ENCODE results near the gene DEPP1. TPM values are rescaled to one million over a fixed set of nuclear protein-coding genes. Genes with fewer than 3 reads are reported as not detected.

The DEPP1 gene
- total and polyA plus RNA-seq, 2 of the 13 experiments (the other 11 are each of a cell fraction or from before 2014, with no cell fraction given), result 14.8 to 270 TPM

DNA sequence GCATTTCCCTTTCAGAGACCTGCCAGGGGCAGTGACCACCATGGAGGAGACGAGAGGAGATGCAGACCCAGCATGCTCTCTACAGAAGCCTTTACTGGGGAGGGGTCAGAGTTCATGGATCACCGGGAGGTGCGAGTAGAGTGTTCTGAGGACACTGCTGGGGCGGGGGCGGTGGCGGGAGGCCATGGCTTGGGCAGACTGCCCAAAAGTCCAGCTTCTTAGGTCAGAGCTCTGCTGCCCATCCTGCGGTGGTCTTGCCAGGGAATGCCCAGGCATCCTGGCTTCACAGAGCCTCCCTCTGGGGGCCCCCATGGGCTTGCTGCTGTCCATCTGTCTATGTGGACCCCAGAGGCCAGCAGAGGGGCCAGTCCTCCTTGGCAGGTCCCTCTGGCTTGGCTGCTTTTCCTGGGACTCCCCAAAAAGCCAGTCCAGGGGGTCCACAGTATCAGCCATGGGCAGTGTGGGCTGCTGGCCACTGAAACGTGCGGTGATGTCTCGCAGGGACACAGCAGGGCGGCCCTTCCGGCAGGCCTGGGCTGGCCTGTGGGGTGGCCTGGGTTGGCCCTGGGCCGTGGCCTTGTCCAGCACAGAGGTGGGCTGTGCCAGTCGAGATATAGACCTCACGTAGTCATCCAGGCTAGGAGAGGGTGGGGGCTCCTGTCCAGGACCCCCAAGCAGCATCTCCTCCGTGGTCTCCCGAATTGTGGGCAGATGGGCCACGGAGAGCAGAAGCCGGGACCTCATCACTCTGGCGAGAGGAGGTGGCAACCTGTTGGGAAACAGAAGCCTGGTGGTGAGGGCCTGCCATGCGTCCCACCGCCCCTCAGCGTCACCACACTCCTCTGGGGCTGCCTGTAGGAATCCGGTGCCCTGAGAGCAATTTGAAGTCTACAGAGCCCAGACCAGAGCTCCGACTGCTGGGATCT lies 1.1 kb downstream of the DEPP1 start (continued):
- TF ChIP-seq, protein P1, sequence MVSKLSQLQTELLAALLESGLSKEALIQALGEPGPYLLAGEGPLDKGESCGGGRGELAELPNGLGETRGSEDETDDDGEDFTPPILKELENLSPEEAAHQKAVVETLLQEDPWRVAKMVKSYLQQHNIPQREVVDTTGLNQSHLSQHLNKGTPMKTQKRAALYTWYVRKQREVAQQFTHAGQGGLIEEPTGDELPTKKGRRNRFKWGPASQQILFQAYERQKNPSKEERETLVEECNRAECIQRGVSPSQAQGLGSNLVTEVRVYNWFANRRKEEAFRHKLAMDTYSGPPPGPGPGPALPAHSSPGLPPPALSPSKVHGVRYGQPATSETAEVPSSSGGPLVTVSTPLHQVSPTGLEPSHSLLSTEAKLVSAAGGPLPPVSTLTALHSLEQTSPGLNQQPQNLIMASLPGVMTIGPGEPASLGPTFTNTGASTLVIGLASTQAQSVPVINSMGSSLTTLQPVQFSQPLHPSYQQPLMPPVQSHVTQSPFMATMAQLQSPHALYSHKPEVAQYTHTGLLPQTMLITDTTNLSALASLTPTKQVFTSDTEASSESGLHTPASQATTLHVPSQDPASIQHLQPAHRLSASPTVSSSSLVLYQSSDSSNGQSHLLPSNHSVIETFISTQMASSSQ (IDR thresholded peaks at IDR 0.05; ENCODE audit: low read depth), result no peak
- TF ChIP-seq, protein P1 (CRISPR knock-in tag; IDR thresholded peaks at IDR 0.05; ENCODE audit: borderline replicate concordance), result no peak; the same call in 1 of the 2 replicates
- TF ChIP-seq, protein P2, sequence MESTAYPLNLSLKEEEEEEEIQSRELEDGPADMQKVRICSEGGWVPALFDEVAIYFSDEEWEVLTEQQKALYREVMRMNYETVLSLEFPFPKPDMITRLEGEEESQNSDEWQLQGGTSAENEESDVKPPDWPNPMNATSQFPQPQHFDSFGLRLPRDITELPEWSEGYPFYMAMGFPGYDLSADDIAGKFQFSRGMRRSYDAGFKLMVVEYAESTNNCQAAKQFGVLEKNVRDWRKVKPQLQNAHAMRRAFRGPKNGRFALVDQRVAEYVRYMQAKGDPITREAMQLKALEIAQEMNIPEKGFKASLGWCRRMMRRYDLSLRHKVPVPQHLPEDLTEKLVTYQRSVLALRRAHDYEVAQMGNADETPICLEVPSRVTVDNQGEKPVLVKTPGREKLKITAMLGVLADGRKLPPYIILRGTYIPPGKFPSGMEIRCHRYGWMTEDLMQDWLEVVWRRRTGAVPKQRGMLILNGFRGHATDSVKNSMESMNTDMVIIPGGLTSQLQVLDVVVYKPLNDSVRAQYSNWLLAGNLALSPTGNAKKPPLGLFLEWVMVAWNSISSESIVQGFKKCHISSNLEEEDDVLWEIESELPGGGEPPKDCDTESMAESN (CRISPR knock-in tag; conservative IDR thresholded peaks at IDR 0.05), result peak; percentile 83
- TF ChIP-seq ZC3H4 (CRISPR knock-in tag; IDR thresholded peaks at IDR 0.05; ENCODE audit: borderline replicate concordance) (0 out of 2 replicates have a peak, but pooled peaks have one; percentile 2), ATAD3A (CRISPR knock-in tag; IDR thresholded peaks at IDR 0.05) (no peak), FOXC1 (CRISPR knock-in tag; IDR thresholded peaks at IDR 0.05; ENCODE audit: borderline replicate concordance) (no peak; the same call in 1 of the 2 replicates), ZNF556 (CRISPR knock-in tag; IDR thresholded peaks at IDR 0.05; ENCODE audit: borderline replicate concordance) (no peak), MAFG (CRISPR knock-in tag; IDR thresholded peaks at IDR 0.05) (peak; percentile 20; the same call in 1 of the 2 replicates), ATF7 (IDR thresholded peaks at IDR 0.05) (no peak), ATF7 (CRISPR knock-in tag; IDR thresholded peaks at IDR 0.05) (no peak), SP1 (IDR thresholded peaks at IDR 0.05) (no peak), SP1 (CRISPR knock-in tag; IDR thresholded peaks at IDR 0.05) (peak; percentile 38; the same call in 1 of the 2 replicates), TBP (CRISPR knock-in tag; IDR thresholded peaks at IDR 0.05) (0 out of 2 replicates have a peak, but pooled peaks have one; percentile 56), ZNF101 (CRISPR knock-in tag; IDR thresholded peaks at IDR 0.05; ENCODE audit: borderline replicate concordance, low read depth) (no peak), DNMT3B (CRISPR knock-in tag; conservative IDR thresholded peaks at IDR 0.05) (no peak), SRSF4 (IDR thresholded peaks at IDR 0.05; ENCODE audit: low read depth, low read length, poor library complexity, severe bottlenecking) (no peak), NFKBIZ (CRISPR knock-in tag; IDR thresholded peaks at IDR 0.05) (no peak)
- TF ChIP-seq, protein P3, sequence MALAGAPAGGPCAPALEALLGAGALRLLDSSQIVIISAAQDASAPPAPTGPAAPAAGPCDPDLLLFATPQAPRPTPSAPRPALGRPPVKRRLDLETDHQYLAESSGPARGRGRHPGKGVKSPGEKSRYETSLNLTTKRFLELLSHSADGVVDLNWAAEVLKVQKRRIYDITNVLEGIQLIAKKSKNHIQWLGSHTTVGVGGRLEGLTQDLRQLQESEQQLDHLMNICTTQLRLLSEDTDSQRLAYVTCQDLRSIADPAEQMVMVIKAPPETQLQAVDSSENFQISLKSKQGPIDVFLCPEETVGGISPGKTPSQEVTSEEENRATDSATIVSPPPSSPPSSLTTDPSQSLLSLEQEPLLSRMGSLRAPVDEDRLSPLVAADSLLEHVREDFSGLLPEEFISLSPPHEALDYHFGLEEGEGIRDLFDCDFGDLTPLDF (CRISPR knock-in tag; IDR thresholded peaks at IDR 0.05), result no peak
- TF ChIP-seq, protein P4, sequence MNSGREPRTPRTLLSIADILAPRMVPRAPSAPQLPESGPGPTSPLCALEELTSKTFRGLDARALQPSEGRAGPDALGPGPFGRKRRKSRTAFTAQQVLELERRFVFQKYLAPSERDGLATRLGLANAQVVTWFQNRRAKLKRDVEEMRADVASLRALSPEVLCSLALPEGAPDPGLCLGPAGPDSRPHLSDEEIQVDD (CRISPR knock-in tag; IDR thresholded peaks at IDR 0.05; ENCODE audit: borderline replicate concordance), result 0 out of 2 replicates have a peak, but pooled peaks have one; percentile 35
